ENCODE measurements around the gene USP30. TPM values are rescaled to one million over a fixed set of nuclear protein-coding genes. Genes with fewer than 3 reads are reported as not detected.

The USP30 gene
- total and polyA plus RNA-seq, 4 donors, result 6.5 to 17.9 (median 8.0) TPM

GRCh38 chr12:109098183-109098604 lies 45.8 kb downstream of the USP30 start:
- Histone ChIP-seq H3K9me3 (ENCODE audit: control insufficient read depth in 4 of 4, insufficient read depth in 3 of 4, low read length in 3 of 4) (no peaks in the 10 kb centered on the region), H3K36me3 (ENCODE audit: control insufficient read depth in 4 of 4, insufficient read depth in 4 of 4, low read length in 4 of 4) (peaks cover 2 to 26% (median 12%) of the 10 kb centered on the region in 4 donors), H3K4me1 (ENCODE audit: control insufficient read depth in 5 of 5, insufficient read depth in 5 of 5, low read length in 5 of 5) (peaks cover 0 to 16% (median 7%) of the 10 kb centered on the region in 5 donors), H3K4me3 (peak overlapping the region; percentile 66), H3K9ac (ENCODE audit: insufficient read depth in 1 of 2, low read length in 2 of 2) (peak overlapping the region; percentile 80 to 84), H3K27ac (ENCODE audit: low read depth in 1 of 2, low read length in 1 of 2) (peak overlapping the region; percentile 71 to 87), H3K27me3 (ENCODE audit: control insufficient read depth in 3 of 3, insufficient read depth in 3 of 3, low read length in 2 of 3) (no peaks in the 10 kb centered on the region)
- 0% methylated on average over 32 of the region's 32 CpGs for WGBS, 2 donors
- TF ChIP-seq CTCF (IDR thresholded peaks at IDR 0.05; ENCODE audit: control extremely low read depth, extremely low read depth), result no peak
- peak in 2 of 3 donors; percentile 88 to 90 for DNase-seq
- peak; percentile 43 for ATAC-seq (ENCODE audit: insufficient read depth, low FRiP score)

GRCh38 chr12:109098651-109099050 lies 46.3 kb downstream of the USP30 start:
- peak overlapping the region; percentile 66 for H3K4me3 ChIP-seq
- peak overlapping the region; percentile 71 to 87 for H3K27ac ChIP-seq (ENCODE audit: low read depth in 1 of 2, low read length in 1 of 2)
- DNase-seq (peak in 2 of 3 donors; percentile 41 to 50), ATAC-seq (ENCODE audit: insufficient read depth, low FRiP score) (no peak)
- peaks cover 0 to 14% (median 5%) of the 10 kb centered on the region in 5 donors for H3K4me1 ChIP-seq (ENCODE audit: control insufficient read depth in 5 of 5, insufficient read depth in 5 of 5, low read length in 5 of 5)
- no peaks in the 10 kb centered on the region for H3K27me3 ChIP-seq (ENCODE audit: control insufficient read depth in 3 of 3, insufficient read depth in 3 of 3, low read length in 2 of 3)
- H3K9me3 ChIP-seq (ENCODE audit: control insufficient read depth in 4 of 4, insufficient read depth in 3 of 4, low read length in 3 of 4), result no peaks in the 10 kb centered on the region
- WGBS, 2 donors, result 4 to 13% methylated on average over 8 of the region's 8 CpGs
- no peak for TF ChIP-seq CTCF (IDR thresholded peaks at IDR 0.05; ENCODE audit: control extremely low read depth, extremely low read depth)
- peaks cover 2 to 30% (median 13%) of the 10 kb centered on the region in 4 donors for H3K36me3 ChIP-seq (ENCODE audit: control insufficient read depth in 4 of 4, insufficient read depth in 4 of 4, low read length in 4 of 4)
- H3K9ac ChIP-seq (ENCODE audit: insufficient read depth in 1 of 2, low read length in 2 of 2), result peak overlapping the region; percentile 80 to 84

- peak in 1 of 3 donors; percentile 14 for DNase-seq
Observed at GRCh38 chr12:109099431-109100020, 47.1 kb downstream of the USP30 start.

More at GRCh38 chr12:109099431-109100020, 47.1 kb downstream of the USP30 start:
- WGBS, 2 donors, result 67 to 82% methylated on average over 12 of the region's 12 CpGs
- Histone ChIP-seq H3K27me3 (ENCODE audit: control insufficient read depth in 3 of 3, insufficient read depth in 3 of 3, low read length in 2 of 3) (no peaks in the 10 kb centered on the region), H3K4me1 (ENCODE audit: control insufficient read depth in 5 of 5, insufficient read depth in 5 of 5, low read length in 5 of 5) (peaks cover 0 to 14% (median 3%) of the 10 kb centered on the region in 5 donors), H3K4me3 (no peak overlapping the region), H3K27ac (ENCODE audit: low read depth in 1 of 2, low read length in 1 of 2) (no peak overlapping the region), H3K9ac (ENCODE audit: insufficient read depth in 1 of 2, low read length in 2 of 2) (peak overlapping the region; percentile 11 to 84), H3K9me3 (ENCODE audit: control insufficient read depth in 4 of 4, insufficient read depth in 3 of 4, low read length in 3 of 4) (no peaks in the 10 kb centered on the region), H3K36me3 (ENCODE audit: control insufficient read depth in 4 of 4, insufficient read depth in 4 of 4, low read length in 4 of 4) (peaks cover 4 to 38% (median 17%) of the 10 kb centered on the region in 4 donors)
- no peak for TF ChIP-seq CTCF (IDR thresholded peaks at IDR 0.05; ENCODE audit: control extremely low read depth, extremely low read depth)
- no peak for ATAC-seq (ENCODE audit: insufficient read depth, low FRiP score)
